Skeletal muscle tissue (tissue), 4 donors: ENCODE data around the gene KDF1. TPM values are rescaled to one million over a fixed set of nuclear protein-coding genes. Genes with fewer than 3 reads are reported as not detected.
A peak's percentile ranks its signal among the peaks of the same experiment; 100 is the strongest.
"Not testable (repeated sequence)": the region's sequence is repeated elsewhere in the genome, so short reads cannot be mapped to it uniquely, and the experiment has no call there.

Experiments used
- H3K27ac ChIP-seq: one replicate; pipeline ENCODE4 v1.7.0; 2013; ENCODE audit warnings: mild to moderate bottlenecking, low read depth, low read length, inconsistent platforms
- H3K27me3 ChIP-seq, 3 donors: one replicate each; pipeline ENCODE4 v1.7.0; 2013; ENCODE audit warnings: low read length in 3 of 3; ENCODE audit not compliant: control insufficient read depth in 3 of 3, insufficient read depth in 3 of 3
- H3K36me3 ChIP-seq, 3 donors: one replicate each; pipeline ENCODE4 v1.7.0; 2013; ENCODE audit warnings: low read length in 3 of 3; ENCODE audit not compliant: control insufficient read depth in 3 of 3, insufficient read depth in 3 of 3
- H3K4me1 ChIP-seq, 3 donors: one replicate each; pipeline ENCODE4 v1.7.0; 2013; ENCODE audit warnings: low read length in 3 of 3, mild to moderate bottlenecking in 3 of 3; ENCODE audit not compliant: control insufficient read depth in 3 of 3, insufficient read depth in 3 of 3
- H3K4me3 ChIP-seq, 3 donors: one replicate each; pipeline ENCODE4 v1.7.0; 2013; ENCODE audit warnings: low read length in 3 of 3
- H3K9ac ChIP-seq, 3 donors: one replicate each; pipeline ENCODE4 v1.7.0; 2013; ENCODE audit warnings: low read length in 3 of 3, mild to moderate bottlenecking in 3 of 3, moderate library complexity in 2 of 3, low read depth in 1 of 3
- H3K9me3 ChIP-seq, 3 donors: one replicate each; pipeline ENCODE4 v1.7.0; 2013; ENCODE audit warnings: low read length in 3 of 3; ENCODE audit not compliant: control insufficient read depth in 3 of 3
- total RNA-seq: library from RNA; depleted of rRNA; stranded (reverse); fragments of >200 nt; gene quantifications from one replicate; pipeline ENCODE4 v1.2.3, GENCODE V29; 2014
- donor health status: Osteomylitis.

KDF1 gene
- total RNA-seq, 1 donor from 2014 or later: not detected

DNA sequence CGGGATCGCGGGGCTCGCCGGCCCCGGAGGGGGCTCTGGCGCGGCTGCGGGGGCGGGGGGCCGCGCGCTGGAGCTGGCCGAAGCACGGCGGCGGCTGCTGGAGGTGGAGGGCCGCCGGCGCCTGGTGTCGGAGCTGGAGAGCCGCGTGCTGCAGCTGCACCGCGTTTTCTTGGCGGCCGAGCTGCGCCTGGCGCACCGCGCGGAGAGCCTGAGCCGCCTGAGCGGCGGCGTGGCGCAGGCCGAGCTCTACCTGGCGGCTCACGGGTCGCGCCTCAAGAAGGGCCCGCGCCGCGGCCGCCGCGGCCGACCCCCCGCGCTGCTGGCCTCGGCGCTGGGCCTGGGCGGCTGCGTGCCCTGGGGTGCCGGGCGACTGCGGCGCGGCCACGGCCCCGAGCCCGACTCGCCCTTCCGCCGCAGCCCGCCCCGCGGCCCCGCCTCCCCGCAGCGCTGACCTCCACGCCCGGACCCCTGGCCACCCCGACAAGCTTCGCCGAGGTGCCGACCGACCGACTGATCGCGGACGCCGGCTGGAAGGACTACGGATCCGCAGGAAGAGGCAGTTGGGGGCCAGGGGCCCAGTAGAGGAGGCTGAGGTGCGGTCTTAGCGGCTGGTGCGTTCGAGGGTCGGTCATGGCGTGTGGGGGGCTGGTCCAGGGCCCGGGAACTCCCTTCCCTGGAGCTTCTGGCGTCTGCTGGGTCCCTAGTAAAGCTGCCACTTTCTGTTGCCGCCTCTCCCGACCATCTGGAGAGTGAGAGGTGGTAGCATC, 33.9 kb upstream of the KDF1 start:
- Histone ChIP-seq H3K9ac (peak overlapping the region in 2 of 3 donors; percentile 45 to 62), H3K27ac (no peak overlapping the region), H3K36me3 (no peaks in the 10 kb centered on the region), H3K9me3 (no peaks in the 10 kb centered on the region), H3K27me3 (peaks cover 37 to 44% (median 43%) of the 10 kb centered on the region in 3 donors), H3K4me1 (peaks cover 18 to 26% (median 18%) of the 10 kb centered on the region in 3 donors), H3K4me3 (peak overlapping the region; percentile 30 to 65 (median 51))

DNA sequence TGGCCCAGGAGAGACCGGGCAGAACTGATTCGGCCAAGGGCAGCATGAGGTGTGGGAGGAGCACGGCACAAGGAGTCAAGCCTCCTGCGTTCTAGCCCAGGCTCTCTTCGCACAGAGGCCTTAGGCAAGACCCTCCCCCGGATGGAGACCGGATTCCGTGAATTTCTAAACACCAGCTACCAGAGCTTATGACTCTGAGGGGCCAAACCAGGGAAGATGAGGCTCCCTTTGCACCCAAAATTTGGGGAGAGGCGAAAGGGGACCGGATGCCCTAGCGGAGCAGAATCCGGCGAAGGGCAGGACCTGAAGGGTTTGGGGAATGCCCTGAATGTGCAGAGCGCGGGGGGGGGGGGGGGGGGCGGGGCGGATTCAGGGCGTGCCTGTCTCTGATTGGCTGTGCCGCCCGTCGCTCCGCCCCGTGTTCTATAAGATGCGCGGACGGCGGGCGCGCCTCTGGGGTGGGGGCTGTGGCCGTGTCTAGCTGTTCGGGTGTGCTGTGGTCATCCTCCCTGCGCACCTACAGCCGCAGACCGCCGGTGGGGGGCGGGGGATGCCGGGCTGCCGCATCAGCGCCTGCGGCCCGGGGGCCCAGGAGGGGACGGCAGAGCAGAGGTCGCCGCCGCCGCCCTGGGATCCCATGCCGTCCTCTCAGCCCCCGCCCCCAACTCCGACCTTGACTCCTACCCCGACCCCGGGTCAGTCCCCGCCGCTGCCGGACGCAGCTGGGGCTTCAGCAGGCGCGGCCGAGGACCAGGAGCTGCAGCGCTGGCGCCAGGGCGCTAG, 33.2 kb upstream of the KDF1 start, which contains the start of gene TRNP1:
Gene TRNP1, plus strand, starts transcription at position 456 of the 783 bp plus-strand sequence. Its CDS starts 95 bp downstream, at position 551.
- Histone ChIP-seq H3K27me3 (peaks cover 37 to 44% (median 43%) of the 10 kb centered on the region in 3 donors), H3K36me3 (no peaks in the 10 kb centered on the region), H3K9me3 (no peaks in the 10 kb centered on the region), H3K27ac (no peak within 1 kb of the TSS), H3K9ac (peak within 1 kb of the TSS in 2 of 3 donors; percentile 45 to 62), H3K4me1 (peaks cover 13 to 20% (median 15%) of the 10 kb centered on the region in 3 donors), H3K4me3 (peak within 1 kb of the TSS; percentile 30 to 65 (median 51))

DNA sequence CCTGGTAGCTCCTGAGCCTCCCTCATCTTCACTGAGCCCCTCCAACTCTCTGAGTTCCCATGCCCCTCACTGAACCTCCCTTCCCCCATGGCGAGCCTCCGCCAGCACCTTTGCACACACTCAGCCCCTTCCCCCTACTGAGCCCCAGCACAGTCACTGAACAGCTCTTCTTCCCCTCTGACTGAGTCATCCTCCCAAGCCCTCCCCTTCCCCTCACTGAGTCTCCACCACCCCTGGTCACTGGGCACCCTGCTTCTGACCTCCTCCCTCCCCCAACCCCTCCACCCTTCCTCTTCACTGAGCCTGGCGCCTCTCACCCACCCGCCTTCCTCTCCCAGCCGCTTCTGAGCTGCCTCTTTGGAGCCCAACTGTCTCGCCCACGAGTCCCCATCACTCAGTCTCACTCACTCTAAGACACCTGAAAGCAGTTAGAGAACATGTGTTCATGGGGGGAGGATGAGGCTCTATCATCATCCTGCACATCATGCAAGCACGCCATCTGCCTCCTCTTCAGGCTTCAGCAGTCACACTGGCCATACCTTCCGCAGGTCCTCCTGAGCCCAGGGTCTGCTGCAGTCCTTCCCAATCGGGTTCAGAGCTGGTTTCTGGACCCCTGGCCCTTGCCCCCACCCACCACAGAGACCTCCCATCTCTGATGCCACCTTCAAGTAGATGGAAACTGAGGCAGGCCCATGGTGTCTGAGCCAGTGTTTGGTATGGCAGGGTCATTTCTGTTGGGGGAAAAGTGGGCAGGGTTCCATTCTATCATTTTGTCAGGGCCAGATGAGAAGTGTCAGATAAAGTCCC, 31.2 kb upstream of the KDF1 start:
- Histone ChIP-seq H3K27me3 (peaks cover 40 to 41% (median 41%) of the 10 kb centered on the region in 3 donors), H3K36me3 (no peaks in the 10 kb centered on the region), H3K27ac (no peak overlapping the region), H3K9me3 (no peaks in the 10 kb centered on the region), H3K4me1 (peaks cover 9 to 12% (median 9%) of the 10 kb centered on the region in 3 donors), H3K9ac (no peak overlapping the region), H3K4me3 (no peak overlapping the region)

DNA sequence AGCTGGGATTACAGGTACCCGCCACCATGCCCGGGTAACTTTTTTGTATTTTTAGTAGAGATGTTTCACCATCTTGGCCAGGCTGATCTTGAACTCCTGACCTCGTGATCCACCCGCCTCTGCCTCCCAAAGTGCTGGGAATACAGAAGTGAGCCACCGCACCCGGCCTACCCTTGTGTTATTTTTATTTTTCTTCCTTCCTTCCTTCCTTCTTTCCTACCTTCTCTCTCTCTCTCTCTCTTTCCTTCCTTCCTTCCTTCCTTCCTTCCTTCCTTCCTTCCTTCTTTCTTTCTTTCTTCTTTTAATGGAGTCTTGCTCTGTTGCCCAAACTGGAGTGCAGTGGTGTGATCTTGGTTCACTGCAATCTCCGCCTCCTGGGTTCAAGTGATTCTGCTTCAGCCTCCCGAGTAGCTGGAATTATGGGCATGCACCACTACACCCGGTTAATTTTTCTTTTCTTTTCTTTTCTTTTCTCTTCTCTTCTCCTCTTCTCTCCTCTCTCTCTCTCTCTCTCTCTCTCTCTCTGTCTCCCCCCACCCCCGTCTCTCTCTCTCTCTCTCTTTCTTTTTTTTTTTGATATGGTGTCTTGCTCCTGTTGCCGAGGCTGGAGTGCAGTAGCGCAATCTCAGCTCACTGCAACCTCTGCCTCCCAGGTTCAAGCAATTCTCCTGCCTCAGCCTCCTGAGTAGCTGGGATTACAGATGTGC, 29.3 kb upstream of the KDF1 start:
- not testable (repeated sequence) for H3K9me3 ChIP-seq, H3K36me3 ChIP-seq, H3K27ac ChIP-seq, H3K9ac ChIP-seq, H3K4me3 ChIP-seq
- Histone ChIP-seq H3K4me1 (peaks cover 6 to 11% (median 7%) of the 10 kb centered on the region in 3 donors), H3K27me3 (peaks cover 22 to 24% (median 23%) of the 10 kb centered on the region in 3 donors)

DNA sequence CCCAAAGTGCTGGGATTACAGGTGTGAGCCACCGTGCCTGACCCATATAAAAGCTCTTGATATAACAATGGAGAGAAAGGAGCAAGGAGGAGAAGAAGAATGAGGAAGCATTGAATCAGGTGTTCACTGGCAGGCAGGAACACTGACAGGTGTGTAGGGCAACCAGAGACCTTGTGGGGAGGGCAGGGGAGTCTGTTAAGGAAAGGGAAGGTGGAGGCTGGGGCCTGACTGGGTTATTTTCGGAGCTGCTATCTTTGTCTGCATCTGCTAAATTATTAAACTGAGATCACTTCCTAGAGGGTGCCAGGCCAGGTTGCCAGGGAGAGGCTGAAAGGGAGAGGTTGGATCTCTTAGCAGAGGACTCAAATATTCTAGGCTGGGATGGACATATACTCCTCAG, 26.4 kb upstream of the KDF1 start:
- H3K9me3 ChIP-seq: no peaks in the 10 kb centered on the region
- H3K4me3 ChIP-seq: no peak overlapping the region
- H3K9ac ChIP-seq: no peak overlapping the region
- H3K36me3 ChIP-seq: no peaks in the 10 kb centered on the region
- H3K27ac ChIP-seq: no peak overlapping the region
- peaks cover 0 to 3% (median 0%) of the 10 kb centered on the region in 3 donors for H3K4me1 ChIP-seq
- H3K27me3 ChIP-seq: peaks cover 5 to 19% (median 12%) of the 10 kb centered on the region in 3 donors

DNA sequence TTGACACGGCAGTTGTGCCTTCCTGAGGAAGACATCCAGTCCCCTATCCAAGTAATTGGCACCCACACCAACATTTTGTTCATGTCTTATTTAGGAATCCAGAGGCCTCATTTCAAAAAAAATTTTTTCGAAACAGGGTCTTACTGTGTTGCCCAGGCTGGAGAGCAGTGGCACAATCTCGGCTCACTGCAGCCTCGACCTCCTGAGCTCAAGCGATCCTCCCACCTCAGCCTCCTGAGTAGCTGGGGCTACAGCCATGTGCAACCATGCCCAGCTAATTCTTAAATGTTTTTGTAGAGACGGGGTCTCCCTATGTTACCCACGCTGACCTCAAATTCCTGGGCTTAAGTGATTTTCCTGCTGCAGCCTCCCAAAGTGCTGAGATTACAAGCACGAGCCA, 24.0 kb upstream of the KDF1 start:
- no peak overlapping the region for H3K9ac ChIP-seq
- H3K27ac ChIP-seq: no peak overlapping the region
- H3K4me3 ChIP-seq: no peak overlapping the region
- H3K27me3 ChIP-seq: peaks cover 0 to 18% (median 4%) of the 10 kb centered on the region in 3 donors
- H3K36me3 ChIP-seq: no peaks in the 10 kb centered on the region
- peaks cover 0 to 3% (median 0%) of the 10 kb centered on the region in 3 donors for H3K4me1 ChIP-seq
- no peaks in the 10 kb centered on the region for H3K9me3 ChIP-seq

DNA sequence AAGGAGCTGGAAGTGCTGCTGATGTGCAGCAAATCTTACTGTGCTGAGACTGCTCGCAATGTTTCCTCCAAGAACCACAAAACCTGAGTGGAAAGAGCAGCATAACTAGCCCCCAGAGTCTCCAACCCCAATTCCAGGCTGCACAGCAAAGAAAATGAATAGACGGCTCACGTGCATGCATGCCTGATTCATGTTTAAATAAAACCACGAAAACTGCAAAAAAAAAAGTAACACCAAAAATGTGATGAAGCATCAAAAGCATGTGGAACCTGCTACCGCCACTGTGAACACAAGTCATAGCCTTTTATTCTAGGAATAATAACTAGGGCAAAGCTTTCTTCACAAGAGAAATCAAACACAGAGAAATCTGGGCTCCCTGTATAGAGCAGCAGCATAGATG, 23.6 kb upstream of the KDF1 start:
- no peak overlapping the region for H3K4me3 ChIP-seq
- H3K9ac ChIP-seq: no peak overlapping the region
- H3K36me3 ChIP-seq: no peaks in the 10 kb centered on the region
- H3K27me3 ChIP-seq: peaks cover 0 to 18% (median 4%) of the 10 kb centered on the region in 3 donors
- no peaks in the 10 kb centered on the region for H3K9me3 ChIP-seq
- H3K4me1 ChIP-seq: peaks cover 0 to 3% (median 0%) of the 10 kb centered on the region in 3 donors
- H3K27ac ChIP-seq: no peak overlapping the region

DNA sequence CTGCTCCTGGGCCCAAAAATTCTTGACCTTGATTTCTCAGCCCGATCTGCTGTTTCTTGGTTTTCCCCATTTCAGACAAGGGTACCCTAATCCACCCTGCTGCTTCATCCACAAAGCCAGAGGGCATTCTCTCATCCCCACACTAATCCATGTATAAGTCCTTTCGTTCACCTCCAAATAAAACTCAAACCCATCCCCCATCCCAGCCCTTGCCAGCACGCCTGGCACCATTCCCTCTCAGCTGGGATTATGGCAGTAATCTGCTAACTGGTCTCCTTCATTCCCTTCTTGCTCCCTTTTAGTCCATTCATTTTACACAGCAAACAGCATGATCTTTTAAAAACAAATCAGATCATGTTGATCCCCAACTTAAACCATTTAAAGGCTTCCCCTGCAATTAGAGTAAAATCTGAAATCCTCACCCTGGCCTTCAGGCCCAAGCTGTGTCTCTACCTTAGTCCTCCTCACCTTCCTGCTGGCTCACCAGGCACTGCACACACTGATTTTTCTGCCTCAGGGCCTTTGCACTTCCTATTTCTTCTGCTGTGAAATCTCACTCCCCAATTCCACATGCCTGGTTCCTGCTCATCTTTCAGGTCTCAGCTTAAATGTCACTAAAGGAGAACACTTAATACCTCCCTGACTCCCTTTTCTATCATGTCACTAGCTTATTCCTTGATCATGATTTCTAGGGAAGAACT, 21.0 kb upstream of the KDF1 start:
- H3K4me1 ChIP-seq: no peaks in the 10 kb centered on the region
- H3K27me3 ChIP-seq: peaks cover 0 to 18% (median 0%) of the 10 kb centered on the region in 3 donors
- no peak overlapping the region for H3K4me3 ChIP-seq
- no peaks in the 10 kb centered on the region for H3K36me3 ChIP-seq
- no peak overlapping the region for H3K9ac ChIP-seq
- no peak overlapping the region for H3K27ac ChIP-seq
- H3K9me3 ChIP-seq: no peaks in the 10 kb centered on the region

DNA sequence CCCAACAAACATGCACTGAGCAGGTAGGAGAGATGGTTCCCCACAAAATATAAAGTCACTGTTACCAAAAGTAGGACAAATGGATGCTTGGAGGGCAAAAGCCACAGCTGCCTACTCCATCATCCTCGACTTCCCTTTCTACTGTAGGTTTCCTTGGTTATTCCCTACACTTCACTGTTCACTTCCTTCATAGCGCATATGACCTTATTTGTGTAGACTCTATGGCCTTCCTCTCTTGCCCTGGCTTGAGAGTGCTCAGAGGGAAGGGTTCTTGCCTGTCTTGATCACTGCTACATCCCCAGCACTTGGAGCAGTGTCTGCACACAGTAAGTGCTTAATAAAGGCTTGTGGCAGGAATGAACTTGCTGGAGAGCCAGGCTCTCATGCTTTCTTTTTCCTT, 18.6 kb upstream of the KDF1 start:
- Histone ChIP-seq H3K27ac (no peak overlapping the region), H3K4me3 (no peak overlapping the region), H3K27me3 (peaks cover 0 to 12% (median 0%) of the 10 kb centered on the region in 3 donors), H3K4me1 (no peaks in the 10 kb centered on the region), H3K9ac (no peak overlapping the region), H3K9me3 (no peaks in the 10 kb centered on the region), H3K36me3 (no peaks in the 10 kb centered on the region)
